Transverse colon (tissue), 4 donors: ENCODE measurements around the gene ACSL1. TPM values are rescaled to one million over a fixed set of nuclear protein-coding genes. Genes with fewer than 3 reads are reported as not detected.

Experiments
- DNase-seq: peaks from one replicate; pipeline ENCODE4 v3.0.0-alpha.2; 2019
- H3K27ac ChIP-seq, 4 donors: fragments of 200-600 bp; sonication (generic); 2 replicates each; pipeline ENCODE4 v1.5.1; 2016 to 2018; ENCODE audit warnings: inconsistent platforms in 4 of 4
- H3K27me3 ChIP-seq: fragments of 200-600 bp; sonication (generic); 2 replicates; pipeline ENCODE4 v1.5.1; 2017; ENCODE audit warnings: inconsistent platforms
- H3K36me3 ChIP-seq, 4 donors: fragments of 200-600 bp; sonication (generic); 2 replicates each; pipeline ENCODE4 v1.5.1; 2017 to 2019; ENCODE audit warnings: inconsistent platforms in 4 of 4
- H3K4me1 ChIP-seq, 4 donors: fragments of 200-600 bp; sonication (generic); 2 replicates each; pipeline ENCODE4 v1.5.1; 2017 to 2020; ENCODE audit warnings: inconsistent platforms in 4 of 4
- H3K4me3 ChIP-seq, 4 donors: fragments of 200-600 bp; sonication (generic); 1 replicate in 1 of 4; 2 replicates in 3 of 4; pipeline versions ENCODE4 v1.5.1 to v1.6.1; 2017 to 2019; ENCODE audit warnings: inconsistent platforms in 4 of 4
- H3K9me3 ChIP-seq, 2 donors: fragments of 200-600 bp; sonication (generic); 2 replicates each; pipeline ENCODE4 v1.5.1; 2017 to 2019; ENCODE audit warnings: inconsistent platforms in 2 of 2
- CTCF ChIP-seq, 5 experiments: fragments of 200-600 bp in 3 of 5; fragments of 450-650 bp in 2 of 5; sonication (generic) in 3 of 5; IDR thresholded peaks; 1 replicate in 2 of 5; 2 replicates in 3 of 5; pipeline ENCODE4 v1.5.1; 2016 to 2017; ENCODE audit warnings: antibody characterized with exemption in 5 of 5, inconsistent platforms in 3 of 5, mild to moderate bottlenecking in 2 of 5, moderate library complexity in 1 of 5
- EP300 ChIP-seq: sonication (generic); formaldehyde crosslinking; IDR thresholded peaks from one replicate; pipeline ENCODE4 v1.6.1; 2017; ENCODE audit warnings: antibody characterized with exemption, low read depth
- POLR2A ChIP-seq: fragments of 450-650 bp; IDR thresholded peaks from one replicate; pipeline ENCODE4 v1.6.1; 2016; ENCODE audit warnings: antibody characterized with exemption, mild to moderate bottlenecking, moderate library complexity
- POLR2AphosphoS5 ChIP-seq, 3 donors: sonication (generic); formaldehyde crosslinking; IDR thresholded peaks; one replicate each; pipeline ENCODE4 v1.6.1; 2016; ENCODE audit warnings: antibody characterized with exemption in 3 of 3
- WGBS, 2 donors: methylation state at CpG; one replicate each; pipeline ENCODE4 v1.1.5; 2018; ENCODE audit warnings: low coverage in 1 of 2; 5-methylcytosine and 5-hydroxymethylcytosine counted together
- in situ Hi-C, 4 donors: fragments of 200-750 bp; cut with MboI; loops; one replicate each; pipeline versions ENCODE4 v1.15.0 to v1.15.1; 2017; ENCODE audit warnings: low sequenced_read_pairs in 3 of 4, low pct_ligation_motif_present in 1 of 4, low pct_unique_long_range_greater_than_20kb in 1 of 4
- intact Hi-C: fragments of 100-400 bp; cut with DNase I; formaldehyde crosslinking; loops from one replicate; pipeline ENCODE4 v1.15.1; 2023; ENCODE audit warnings: low total_unique reads
- total RNA-seq, 4 donors: library from RNA; depleted of rRNA; stranded (reverse); fragments of >200 nt; gene quantifications; one replicate each; pipeline ENCODE4 v1.1.0, GENCODE V29; 2016

ACSL1 gene
- total RNA-seq, 4 donors from 2014 or later = 20.6 to 50.0 (median 40.0) TPM

GRCh38 chr4:184838249-184839074, 12.7 kb upstream of the ACSL1 start:
- in situ Hi-C loops (no loop called here), intact Hi-C loops (no loop called here)
- no peaks in the 10 kb centered on the region for H3K36me3 ChIP-seq
- H3K4me1 ChIP-seq = no peaks in the 10 kb centered on the region
- TF ChIP-seq POLR2AphosphoS5 (IDR thresholded peaks at IDR 0.05) = no peak
- TF ChIP-seq EP300 = no peak
- TF ChIP-seq CTCF (IDR thresholded peaks at IDR 0.05) = no peak
- TF ChIP-seq POLR2A = no peak
- no peaks in the 10 kb centered on the region for H3K27me3 ChIP-seq
- no peak overlapping the region for H3K27ac ChIP-seq
- H3K4me3 ChIP-seq = no peak overlapping the region
- H3K9me3 ChIP-seq = no peaks in the 10 kb centered on the region
- 57 to 67% methylated on average over 7 to 11 of the region's 11 CpGs for WGBS, 2 donors
- no peak for DNase-seq

- 80 to 87% methylated on average over 1 to 5 of the region's 5 CpGs for WGBS, 2 donors
- intact Hi-C loops = no loop called here
- H3K27me3 ChIP-seq = no peaks in the 10 kb centered on the region
- no peak for TF ChIP-seq EP300
- TF ChIP-seq POLR2AphosphoS5 (IDR thresholded peaks at IDR 0.05) = no peak
- no peak for TF ChIP-seq CTCF (IDR thresholded peaks at IDR 0.05)
- no peak for TF ChIP-seq POLR2A
- no peak overlapping the region for H3K4me3 ChIP-seq
- in situ Hi-C loops = no loop called here
- no peak overlapping the region for H3K27ac ChIP-seq
- no peak for DNase-seq
- H3K4me1 ChIP-seq = no peaks in the 10 kb centered on the region
- H3K36me3 ChIP-seq = no peaks in the 10 kb centered on the region
- H3K9me3 ChIP-seq = no peaks in the 10 kb centered on the region
Observed at GRCh38 chr4:184836613-184837012, 10.8 kb upstream of the ACSL1 start.

GRCh38 chr4:184833046-184833838, 7.5 kb upstream of the ACSL1 start:
- 75 to 83% methylated on average over 2 to 10 of the region's 10 CpGs for WGBS, 2 donors
- no peak for DNase-seq
- H3K9me3 ChIP-seq = no peaks in the 10 kb centered on the region
- no peaks in the 10 kb centered on the region for H3K36me3 ChIP-seq
- in situ Hi-C loops (no loop called here), intact Hi-C loops (no loop called here)
- H3K27ac ChIP-seq = no peak overlapping the region
- H3K4me3 ChIP-seq = no peak overlapping the region
- H3K27me3 ChIP-seq = no peaks in the 10 kb centered on the region
- TF ChIP-seq EP300 (no peak), POLR2A (no peak), POLR2AphosphoS5 (IDR thresholded peaks at IDR 0.05) (no peak), CTCF (IDR thresholded peaks at IDR 0.05) (no peak)
- H3K4me1 ChIP-seq = no peaks in the 10 kb centered on the region

GRCh38 chr4:184831153-184831552, 5.4 kb upstream of the ACSL1 start:
- H3K36me3 ChIP-seq = no peaks in the 10 kb centered on the region
- intact Hi-C loops = no loop called here

More at GRCh38 chr4:184831153-184831552, 5.4 kb upstream of the ACSL1 start:
- in situ Hi-C loops = no loop called here
- Histone ChIP-seq H3K9me3 (no peaks in the 10 kb centered on the region), H3K27ac (no peak overlapping the region), H3K4me1 (peaks cover 0 to 6% (median 3%) of the 10 kb centered on the region in 4 donors), H3K4me3 (no peak overlapping the region), H3K27me3 (no peaks in the 10 kb centered on the region)
- TF ChIP-seq CTCF (IDR thresholded peaks at IDR 0.05) (no peak), POLR2A (no peak), EP300 (no peak), POLR2AphosphoS5 (IDR thresholded peaks at IDR 0.05) (no peak)
- WGBS, 2 donors = 68 to 79% methylated on average over 5 of the region's 5 CpGs
- DNase-seq = no peak
